Suprapubic skin (tissue), 3 donors: ENCODE results near the gene MAP2K4.

ENCODE experiments used
- CTCF ChIP-seq, 2 donors: fragments of 200-600 bp in 1 of 2; fragments of 450-650 bp in 1 of 2; sonication (generic) in 1 of 2; IDR thresholded peaks; one replicate each; pipeline ENCODE4 v1.5.1; 2016 to 2019; ENCODE audit warnings: antibody characterized with exemption in 2 of 2, mild to moderate bottlenecking in 1 of 2, moderate library complexity in 1 of 2
- POLR2AphosphoS5 ChIP-seq, 3 donors: sonication (generic); formaldehyde crosslinking; IDR thresholded peaks; one replicate each; pipeline ENCODE4 v1.6.1; 2017; ENCODE audit warnings: antibody characterized with exemption in 3 of 3

DNA sequence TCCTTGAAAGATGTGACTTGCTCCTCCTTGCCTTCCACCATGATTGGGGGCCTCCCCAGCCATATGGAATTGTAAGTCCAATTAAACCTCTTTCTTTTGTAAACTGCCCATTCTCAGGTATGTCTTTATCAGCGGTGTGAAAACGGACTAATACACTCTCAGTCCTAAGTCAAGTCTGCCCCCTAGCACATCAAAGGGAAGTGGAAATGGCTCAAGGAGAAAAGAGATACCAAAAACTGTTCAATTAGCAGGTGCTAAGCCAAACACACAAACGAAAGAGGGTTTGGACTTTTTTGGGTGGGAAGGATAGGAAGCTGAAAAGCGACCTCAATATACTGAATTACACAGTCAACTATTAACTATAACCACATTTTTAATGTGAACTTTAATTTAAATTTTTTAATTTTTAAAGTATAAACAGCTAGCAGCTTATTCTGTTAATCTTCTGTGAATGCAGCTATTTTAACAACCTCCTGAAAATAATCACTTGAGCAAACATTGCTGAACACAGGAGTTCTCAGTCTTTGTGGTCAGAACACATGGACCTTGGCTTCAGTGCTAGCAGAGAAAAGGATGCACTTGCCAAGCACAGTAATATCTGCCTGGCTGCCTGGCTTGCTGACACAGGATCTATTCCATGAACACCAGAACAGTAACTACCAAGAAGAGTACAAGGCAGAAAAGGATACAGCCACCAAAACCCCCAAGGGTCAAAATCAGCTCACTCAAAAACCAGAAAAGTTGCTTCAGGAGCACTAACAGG is 34.3 kb upstream of the MAP2K4 start:
- TF ChIP-seq CTCF (IDR thresholded peaks at IDR 0.05) (no peak), POLR2AphosphoS5 (IDR thresholded peaks at IDR 0.05) (no peak)
